SU-DHL-6 (cell line): ENCODE data around the gene MSX2.

Experiments used
- H2AFZ ChIP-seq: fragments of 200-600 bp; sonication (generic); 2 replicates; pipeline ENCODE4 v1.6.1; 2014; ENCODE audit warnings: low read depth, mild to moderate bottlenecking, moderate library complexity, mixed read lengths, antibody characterized with exemption, low read length; ENCODE audit not compliant: severe bottlenecking
- H3F3A ChIP-seq: fragments of 200-600 bp; shearing (Covaris generic); 2 replicates; pipeline ENCODE4 v1.6.0; 2016; ENCODE audit warnings: antibody characterized with exemption, mild to moderate bottlenecking; ENCODE audit not compliant: insufficient read depth
- H3K27ac ChIP-seq: fragments of 200-600 bp; sonication (generic); 2 replicates; pipeline ENCODE4 v1.5.1; 2016; ENCODE audit warnings: low read depth, mild to moderate bottlenecking, low read length, moderate library complexity, mixed read lengths
- H3K27me3 ChIP-seq: fragments of 200-600 bp; sonication (generic), shearing (Covaris generic); 2 replicates; pipeline ENCODE4 v1.6.0; 2014; ENCODE audit warnings: mild to moderate bottlenecking, low read length
- H3K36me3 ChIP-seq: fragments of 200-600 bp; sonication (generic); 2 replicates; pipeline ENCODE4 v1.6.1; 2014; ENCODE audit warnings: mild to moderate bottlenecking, low read length, mixed read lengths
- H3K4me2 ChIP-seq: fragments of 300-600, 200-600 bp; shearing (Covaris generic), sonication (generic); 2 replicates; pipeline ENCODE4 v1.6.0; 2014; ENCODE audit warnings: low read length, low read depth, mild to moderate bottlenecking; ENCODE audit not compliant: poor library complexity, severe bottlenecking
- H3K4me3 ChIP-seq: fragments of 200-600 bp; sonication (generic); 2 replicates; pipeline ENCODE4 v1.5.1; 2014; ENCODE audit warnings: antibody characterized with exemption, low read length, mild to moderate bottlenecking, mixed read lengths; ENCODE audit not compliant: insufficient read depth, poor library complexity, severe bottlenecking
- H3K79me2 ChIP-seq: fragments of 200-600 bp; sonication (generic); 2 replicates; pipeline ENCODE4 v1.6.1; 2014; ENCODE audit warnings: mild to moderate bottlenecking, low read length, moderate library complexity; ENCODE audit not compliant: insufficient read depth
- H3K9ac ChIP-seq: fragments of 200-600 bp; sonication (generic); 2 replicates; pipeline ENCODE4 v1.7.0; 2014; ENCODE audit warnings: mild to moderate bottlenecking, low read length
- H3K9me2 ChIP-seq: fragments of 200-600 bp; sonication (generic); replicated peaks from 2 replicates; pipeline ENCODE4 v1.6.1; 2014; ENCODE audit warnings: low read length; ENCODE audit not compliant: insufficient read depth
- H3K9me3 ChIP-seq: fragments of 200-600 bp; sonication (generic); 2 replicates; pipeline ENCODE4 v1.6.1; 2014; ENCODE audit warnings: low read length, mixed read lengths; ENCODE audit not compliant: insufficient read depth
- H4K20me1 ChIP-seq: fragments of 200-600 bp; sonication (generic); 2 replicates; pipeline ENCODE4 v1.6.1; 2014; ENCODE audit warnings: low read depth, mild to moderate bottlenecking, antibody characterized with exemption, low read length, moderate library complexity, mixed read lengths
- EZH2phosphoT487 ChIP-seq: fragments of 200-600 bp; sonication (generic), shearing (Covaris generic); conservative IDR thresholded peaks from 2 replicates; pipeline ENCODE4 v1.6.1; 2018; ENCODE audit warnings: mild to moderate bottlenecking, antibody characterized with exemption, low read length, moderate library complexity, mixed read lengths
- TF ChIP-seq, protein P1 (sequence below): fragments of 200-600 bp; sonication (generic); IDR thresholded peaks from one replicate; pipeline ENCODE4 v1.5.1; 2017; ENCODE audit warnings: antibody characterized with exemption, mild to moderate bottlenecking, low read length, moderate library complexity; ENCODE audit not compliant: insufficient read depth, poor library complexity, severe bottlenecking

Gene MSX2

DNA sequence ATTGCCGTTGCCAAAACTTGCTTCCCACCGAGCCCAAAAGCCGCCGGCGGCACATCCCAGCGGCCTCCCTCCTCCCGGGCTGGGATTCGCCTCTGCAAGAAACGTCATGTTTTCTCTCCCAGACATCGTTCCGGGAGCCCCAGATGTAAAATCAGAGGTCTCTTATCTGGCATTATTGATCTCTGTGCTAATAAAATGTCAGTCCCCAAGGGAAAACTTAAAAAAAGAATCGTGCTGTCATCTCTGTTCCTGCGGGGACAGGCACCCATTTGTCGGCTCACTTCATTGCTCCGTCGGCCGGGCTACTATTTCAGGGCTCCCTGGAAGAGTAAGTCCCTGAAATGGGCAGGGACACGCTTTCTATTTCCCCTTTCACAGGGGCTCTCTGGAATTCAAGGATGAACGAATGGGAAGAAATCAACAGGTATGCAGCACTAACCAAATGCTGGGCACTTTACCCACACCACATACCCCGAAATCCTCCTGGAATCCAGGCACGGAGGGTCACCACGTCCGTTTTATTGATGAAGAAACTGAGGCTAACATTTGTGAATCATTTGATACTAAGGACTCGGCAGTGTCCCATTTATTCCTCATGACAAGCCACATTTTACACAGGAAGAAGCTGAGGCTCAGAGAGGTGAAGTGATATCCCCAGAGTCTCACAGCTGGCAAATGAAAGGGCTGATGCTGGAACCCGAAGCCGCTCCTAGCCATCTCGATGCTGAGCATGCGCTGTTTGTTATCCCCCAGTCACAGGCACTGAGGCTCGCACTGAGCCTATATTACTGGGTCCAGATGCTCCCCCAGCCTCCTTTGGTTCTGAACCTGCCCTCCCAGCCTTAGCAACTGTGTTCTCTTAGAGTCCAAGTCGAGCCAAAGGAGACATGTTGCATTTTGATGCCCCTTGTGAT lies 35.7 kb upstream of the MSX2 start:
- Histone ChIP-seq H3K36me3 (no peaks in the 10 kb centered on the region), H3K27ac (no peak overlapping the region), H4K20me1 (no peaks in the 10 kb centered on the region), H3K9me2 (no peaks in the 10 kb centered on the region), H3K4me2 (no peak overlapping the region), H3K9me3 (no peaks in the 10 kb centered on the region), H3K27me3 (no peaks in the 10 kb centered on the region), H3K79me2 (no peaks in the 10 kb centered on the region), H2AFZ (no peak overlapping the region), H3K9ac (no peak overlapping the region), H3F3A (no peaks in the 10 kb centered on the region), H3K4me3 (no peak overlapping the region)
- no peak for TF ChIP-seq EZH2phosphoT487
- TF ChIP-seq, protein P1, sequence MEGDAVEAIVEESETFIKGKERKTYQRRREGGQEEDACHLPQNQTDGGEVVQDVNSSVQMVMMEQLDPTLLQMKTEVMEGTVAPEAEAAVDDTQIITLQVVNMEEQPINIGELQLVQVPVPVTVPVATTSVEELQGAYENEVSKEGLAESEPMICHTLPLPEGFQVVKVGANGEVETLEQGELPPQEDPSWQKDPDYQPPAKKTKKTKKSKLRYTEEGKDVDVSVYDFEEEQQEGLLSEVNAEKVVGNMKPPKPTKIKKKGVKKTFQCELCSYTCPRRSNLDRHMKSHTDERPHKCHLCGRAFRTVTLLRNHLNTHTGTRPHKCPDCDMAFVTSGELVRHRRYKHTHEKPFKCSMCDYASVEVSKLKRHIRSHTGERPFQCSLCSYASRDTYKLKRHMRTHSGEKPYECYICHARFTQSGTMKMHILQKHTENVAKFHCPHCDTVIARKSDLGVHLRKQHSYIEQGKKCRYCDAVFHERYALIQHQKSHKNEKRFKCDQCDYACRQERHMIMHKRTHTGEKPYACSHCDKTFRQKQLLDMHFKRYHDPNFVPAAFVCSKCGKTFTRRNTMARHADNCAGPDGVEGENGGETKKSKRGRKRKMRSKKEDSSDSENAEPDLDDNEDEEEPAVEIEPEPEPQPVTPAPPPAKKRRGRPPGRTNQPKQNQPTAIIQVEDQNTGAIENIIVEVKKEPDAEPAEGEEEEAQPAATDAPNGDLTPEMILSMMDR = no peak

- Histone ChIP-seq H3F3A (no peaks in the 10 kb centered on the region), H2AFZ (no peak overlapping the region), H3K79me2 (no peaks in the 10 kb centered on the region), H3K9me3 (no peaks in the 10 kb centered on the region), H4K20me1 (no peaks in the 10 kb centered on the region), H3K4me2 (no peak overlapping the region), H3K9me2 (no peaks in the 10 kb centered on the region), H3K27ac (no peak overlapping the region), H3K4me3 (no peak overlapping the region), H3K27me3 (no peaks in the 10 kb centered on the region), H3K9ac (no peak overlapping the region), H3K36me3 (no peaks in the 10 kb centered on the region)
- TF ChIP-seq, protein P1 = no peak
Observed at GRCh38 chr5:174690271-174690670, 34.1 kb upstream of the MSX2 start.

DNA sequence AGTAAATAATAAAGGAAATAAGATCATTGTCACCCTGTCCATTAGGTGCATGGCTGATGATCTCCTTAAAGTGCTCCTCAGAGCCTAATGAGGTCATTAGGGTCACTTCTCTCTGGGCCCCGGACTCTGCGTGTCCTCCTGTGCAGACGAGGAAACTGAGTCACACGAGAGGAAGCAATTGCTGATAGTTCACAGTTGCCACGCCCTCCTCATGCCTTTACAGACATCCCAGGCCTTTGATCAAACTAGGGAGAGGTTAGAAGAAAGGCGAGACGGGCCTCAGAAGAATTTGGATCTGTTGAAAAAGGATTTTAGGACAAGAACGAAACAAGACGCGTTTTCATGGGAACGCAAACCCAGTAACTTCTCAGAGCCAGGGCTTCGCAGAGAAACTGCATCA lies 32.0 kb upstream of the MSX2 start:
- H3K27me3 ChIP-seq = no peaks in the 10 kb centered on the region
- H3K79me2 ChIP-seq = no peaks in the 10 kb centered on the region
- no peaks in the 10 kb centered on the region for H3K9me3 ChIP-seq
- H4K20me1 ChIP-seq = no peaks in the 10 kb centered on the region
- no peak overlapping the region for H3K4me3 ChIP-seq
- H3K9ac ChIP-seq = no peak overlapping the region
- no peak overlapping the region for H3K27ac ChIP-seq
- TF ChIP-seq, protein P1 = no peak
- TF ChIP-seq EZH2phosphoT487 = no peak
- no peaks in the 10 kb centered on the region for H3K9me2 ChIP-seq
- no peak overlapping the region for H3K4me2 ChIP-seq
- H3K36me3 ChIP-seq = no peaks in the 10 kb centered on the region
- no peaks in the 10 kb centered on the region for H3F3A ChIP-seq
- H2AFZ ChIP-seq = no peak overlapping the region
